Immature natural killer cell (primary cell): ENCODE measurements around the gene IRAK3. TPM values are rescaled to one million over a fixed set of nuclear protein-coding genes. Genes with fewer than 3 reads are reported as not detected.
A peak's percentile ranks its signal among the peaks of the same experiment; 100 is the strongest.
"Not testable (repeated sequence)": the region's sequence is repeated elsewhere in the genome, so short reads cannot be mapped to it uniquely, and the experiment has no call there.

Source experiments
- DNase-seq, 3 donors: peaks; one replicate each; pipeline ENCODE4 v3.0.0; 2022; ENCODE audit warnings: mixed read lengths in 1 of 3
- H3K27ac Mint-ChIP-seq, 6 donors: one replicate each; pipeline ENCODE4 v1.8.0; 2020; ENCODE audit warnings: mixed read lengths in 6 of 6, mild to moderate bottlenecking in 5 of 6, inconsistent platforms in 4 of 6, moderate library complexity in 3 of 6
- H3K27me3 Mint-ChIP-seq, 3 donors: one replicate each; pipeline ENCODE4 v1.8.0; 2020 to 2021; ENCODE audit warnings: low read depth in 3 of 3, mild to moderate bottlenecking in 3 of 3, mixed read lengths in 3 of 3, moderate library complexity in 3 of 3, inconsistent platforms in 1 of 3
- H3K36me3 Mint-ChIP-seq, 3 donors: one replicate each; pipeline ENCODE4 v1.8.0; 2020; ENCODE audit warnings: mixed read lengths in 3 of 3, inconsistent platforms in 2 of 3, mild to moderate bottlenecking in 2 of 3
- H3K4me1 Mint-ChIP-seq, 2 donors: one replicate each; pipeline ENCODE4 v1.8.0; 2020; ENCODE audit warnings: inconsistent platforms in 2 of 2, mild to moderate bottlenecking in 2 of 2, mixed read lengths in 2 of 2, moderate library complexity in 1 of 2
- H3K4me3 Mint-ChIP-seq, 5 donors: one replicate each; pipeline ENCODE4 v1.8.0; 2020; ENCODE audit warnings: mild to moderate bottlenecking in 5 of 5, mixed read lengths in 5 of 5, inconsistent platforms in 3 of 5, moderate library complexity in 3 of 5
- H3K9me3 Mint-ChIP-seq, 6 donors: one replicate each; pipeline ENCODE4 v1.8.0; 2020; ENCODE audit warnings: mild to moderate bottlenecking in 6 of 6, mixed read lengths in 6 of 6, inconsistent platforms in 4 of 6, moderate library complexity in 3 of 6
- polyA plus RNA-seq, 3 donors: library from polyadenylated mRNA; unstranded; fragments of 300-500 nt; fragmentation: Illumina TruSeq; gene quantifications; one replicate each; pipeline ENCODE4 v1.2.3, GENCODE V29; 2021

The IRAK3 gene
- polyA plus RNA-seq, 3 donors from 2014 or later, result 0.53 to 1.2 TPM; not detected in 1

- Mint-ChIP-seq H3K36me3 (no peaks in the 10 kb centered on the region), H3K4me1 (peaks cover 16 to 21% of the 10 kb centered on the region in 2 donors), H3K27me3 (peaks cover 4 to 12% (median 7%) of the 10 kb centered on the region in 3 donors), H3K4me3 (no peak overlapping the region), H3K9me3 (no peaks in the 10 kb centered on the region), H3K27ac (no peak overlapping the region)
- no peak for DNase-seq
Measured at GRCh38 chr12:66297923-66298322, 108.9 kb downstream of the IRAK3 start.

GRCh38 chr12:66301944-66302826, 113.2 kb downstream of the IRAK3 start, which contains the start of gene HELB:
Gene HELB (plus strand): TSS chr12:66302493. CDS start chr12:66302604, 111 bp downstream.
- peaks cover 46 to 60% of the 10 kb centered on the region in 2 donors for H3K4me1 Mint-ChIP-seq

GRCh38 chr12:66302827-66303169, 113.8 kb downstream of the IRAK3 start:
- peaks cover 0 to 9% (median 4%) of the 10 kb centered on the region in 3 donors for H3K36me3 Mint-ChIP-seq
- H3K9me3 Mint-ChIP-seq, result no peaks in the 10 kb centered on the region
- DNase-seq, result no peak
- peaks cover 7 to 11% (median 11%) of the 10 kb centered on the region in 3 donors for H3K27me3 Mint-ChIP-seq
- peaks cover 46 to 65% of the 10 kb centered on the region in 2 donors for H3K4me1 Mint-ChIP-seq
- peak overlapping the region; percentile 95 to 99 (median 98) for H3K27ac Mint-ChIP-seq
- peak overlapping the region; percentile 98 to 99 (median 99) for H3K4me3 Mint-ChIP-seq

More at GRCh38 chr12:66301944-66302826, 113.2 kb downstream of the IRAK3 start, which contains the start of gene HELB:
- H3K9me3 Mint-ChIP-seq, result no peaks in the 10 kb centered on the region
- H3K4me3 Mint-ChIP-seq, result peak within 1 kb of the TSS; percentile 98 to 99 (median 99)
- peaks cover 7 to 13% (median 11%) of the 10 kb centered on the region in 3 donors for H3K27me3 Mint-ChIP-seq
- peaks cover 0 to 8% (median 4%) of the 10 kb centered on the region in 3 donors for H3K36me3 Mint-ChIP-seq
- DNase-seq, result peak; percentile 88 to 89 (median 88)
- peak within 1 kb of the TSS; percentile 95 to 99 (median 98) for H3K27ac Mint-ChIP-seq

GRCh38 chr12:66303316-66303804, 114.3 kb downstream of the IRAK3 start:
- Mint-ChIP-seq H3K4me3 (peak overlapping the region; percentile 98 to 99 (median 99)), H3K27ac (peak overlapping the region; percentile 87 to 99 (median 93)), H3K36me3 (peaks cover 0 to 14% (median 7%) of the 10 kb centered on the region in 3 donors), H3K27me3 (peaks cover 7 to 11% (median 11%) of the 10 kb centered on the region in 3 donors), H3K4me1 (peaks cover 46 to 71% of the 10 kb centered on the region in 2 donors)
- DNase-seq, result peak; percentile 61 to 63 (median 61)
- H3K9me3 Mint-ChIP-seq, result not testable (repeated sequence)

Other genes with a start within 250 kb of the IRAK3 start
- 10 to 100 TPM; 34.9 to 44.1 (median 36.4) TPM for gene LLPH, start 58.5 kb upstream of the IRAK3 start, polyA plus RNA-seq
- 100 to 1,000 TPM; 314 to 540 (median 336) TPM for gene TMBIM4, start 19.2 kb upstream of the IRAK3 start, polyA plus RNA-seq
- gene HELB, start 113.3 kb downstream of the IRAK3 start, polyA plus RNA-seq, result 10 to 100 TPM in 2 of 3 donors, 1 to 10 TPM in 1; 8.3 to 13.7 (median 10.5) TPM